GM12878 (cell line): ENCODE measurements around the gene GRK5.

Experiments
- CBX3 ChIP-seq: fragments of 200-600 bp; sonication (generic); IDR thresholded peaks from 2 replicates; pipeline ENCODE4 v1.6.1; 2016; ENCODE audit warnings: low read depth, borderline replicate concordance
- FOS ChIP-seq: IDR thresholded peaks from 3 replicates; pipeline ENCODE4 v1.6.1; 2011; ENCODE audit warnings: borderline replicate concordance; ENCODE audit not compliant: insufficient read length; ENCODE audit errors: extremely low read depth
- POLR2A ChIP-seq: IDR thresholded peaks from 2 replicates; pipeline ENCODE4 v1.6.1; 2011; ENCODE audit warnings: low read depth, mild to moderate bottlenecking, low read length
- YY1 ChIP-seq: IDR thresholded peaks from 2 replicates; pipeline ENCODE4 v1.6.1; 2011; ENCODE audit warnings: low read depth, mild to moderate bottlenecking, low read length
- TF ChIP-seq, protein P1 (sequence below): fragments of 450-650 bp; IDR thresholded peaks from 2 replicates; pipeline ENCODE4 v1.6.1; 2017; ENCODE audit warnings: mild to moderate bottlenecking, moderate library complexity
- TF ChIP-seq, protein P2 (sequence below): IDR thresholded peaks from 2 replicates; pipeline ENCODE4 v1.6.1; 2012; ENCODE audit warnings: low read depth, low read length, improper control_type of control experiment
- TF ChIP-seq, protein P3 (sequence below), 3 experiments: IDR thresholded peaks in 2 of 3; conservative IDR thresholded peaks in 1 of 3; 2 replicates each; pipeline ENCODE4 v1.5.1; 2011; ENCODE audit warnings: low read depth in 3 of 3, low read length in 3 of 3, mild to moderate bottlenecking in 3 of 3, control low read depth in 2 of 3, moderate library complexity in 2 of 3, inconsistent platforms in 1 of 3, mixed read lengths in 1 of 3; ENCODE audit not compliant: control insufficient read depth in 2 of 3, insufficient read depth in 1 of 3; ENCODE audit errors: extremely low read depth in 1 of 3

DNA sequence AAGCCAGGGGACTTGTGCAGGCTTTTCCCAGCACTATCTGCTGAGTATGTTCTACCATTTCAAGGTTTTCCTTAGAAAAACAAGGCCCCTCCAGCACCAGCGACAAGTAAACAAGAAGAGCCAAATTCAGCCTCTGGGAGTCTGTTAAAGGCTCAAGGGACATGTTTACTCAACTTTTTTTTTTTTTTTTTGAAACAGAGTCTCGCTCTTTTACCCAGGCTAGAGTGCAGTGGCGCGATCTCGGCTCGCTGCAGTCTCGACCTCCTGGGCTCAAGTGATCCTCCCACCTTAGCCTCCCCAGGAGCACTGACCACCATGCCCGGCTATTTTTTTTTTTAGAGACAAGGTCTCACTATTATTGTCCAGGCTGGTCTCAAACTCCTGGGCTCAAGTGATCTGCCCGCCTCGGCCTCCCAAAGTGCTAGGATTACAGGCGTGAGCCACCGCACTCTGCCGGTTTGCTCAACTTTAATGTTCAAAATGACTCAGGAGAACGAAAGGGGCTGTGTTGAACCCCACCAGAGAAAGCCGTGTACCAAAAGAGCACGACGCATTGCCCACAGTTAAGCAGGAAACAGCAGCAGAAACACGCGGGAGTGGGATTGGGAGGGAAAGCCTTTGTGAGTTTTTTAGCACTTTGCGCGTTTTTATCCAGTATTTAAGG is 29.5 kb upstream of the GRK5 start:
- TF ChIP-seq POLR2A, result no peak
- TF ChIP-seq, protein P1, sequence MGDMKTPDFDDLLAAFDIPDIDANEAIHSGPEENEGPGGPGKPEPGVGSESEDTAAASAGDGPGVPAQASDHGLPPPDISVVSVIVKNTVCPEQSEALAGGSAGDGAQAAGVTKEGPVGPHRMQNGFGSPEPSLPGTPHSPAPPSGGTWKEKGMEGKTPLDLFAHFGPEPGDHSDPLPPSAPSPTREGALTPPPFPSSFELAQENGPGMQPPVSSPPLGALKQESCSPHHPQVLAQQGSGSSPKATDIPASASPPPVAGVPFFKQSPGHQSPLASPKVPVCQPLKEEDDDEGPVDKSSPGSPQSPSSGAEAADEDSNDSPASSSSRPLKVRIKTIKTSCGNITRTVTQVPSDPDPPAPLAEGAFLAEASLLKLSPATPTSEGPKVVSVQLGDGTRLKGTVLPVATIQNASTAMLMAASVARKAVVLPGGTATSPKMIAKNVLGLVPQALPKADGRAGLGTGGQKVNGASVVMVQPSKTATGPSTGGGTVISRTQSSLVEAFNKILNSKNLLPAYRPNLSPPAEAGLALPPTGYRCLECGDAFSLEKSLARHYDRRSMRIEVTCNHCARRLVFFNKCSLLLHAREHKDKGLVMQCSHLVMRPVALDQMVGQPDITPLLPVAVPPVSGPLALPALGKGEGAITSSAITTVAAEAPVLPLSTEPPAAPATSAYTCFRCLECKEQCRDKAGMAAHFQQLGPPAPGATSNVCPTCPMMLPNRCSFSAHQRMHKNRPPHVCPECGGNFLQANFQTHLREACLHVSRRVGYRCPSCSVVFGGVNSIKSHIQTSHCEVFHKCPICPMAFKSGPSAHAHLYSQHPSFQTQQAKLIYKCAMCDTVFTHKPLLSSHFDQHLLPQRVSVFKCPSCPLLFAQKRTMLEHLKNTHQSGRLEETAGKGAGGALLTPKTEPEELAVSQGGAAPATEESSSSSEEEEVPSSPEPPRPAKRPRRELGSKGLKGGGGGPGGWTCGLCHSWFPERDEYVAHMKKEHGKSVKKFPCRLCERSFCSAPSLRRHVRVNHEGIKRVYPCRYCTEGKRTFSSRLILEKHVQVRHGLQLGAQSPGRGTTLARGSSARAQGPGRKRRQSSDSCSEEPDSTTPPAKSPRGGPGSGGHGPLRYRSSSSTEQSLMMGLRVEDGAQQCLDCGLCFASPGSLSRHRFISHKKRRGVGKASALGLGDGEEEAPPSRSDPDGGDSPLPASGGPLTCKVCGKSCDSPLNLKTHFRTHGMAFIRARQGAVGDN, result no peak
- TF ChIP-seq, protein P2, sequence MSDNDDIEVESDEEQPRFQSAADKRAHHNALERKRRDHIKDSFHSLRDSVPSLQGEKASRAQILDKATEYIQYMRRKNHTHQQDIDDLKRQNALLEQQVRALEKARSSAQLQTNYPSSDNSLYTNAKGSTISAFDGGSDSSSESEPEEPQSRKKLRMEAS, result no peak
- TF ChIP-seq YY1, result no peak
- TF ChIP-seq, protein P3, sequence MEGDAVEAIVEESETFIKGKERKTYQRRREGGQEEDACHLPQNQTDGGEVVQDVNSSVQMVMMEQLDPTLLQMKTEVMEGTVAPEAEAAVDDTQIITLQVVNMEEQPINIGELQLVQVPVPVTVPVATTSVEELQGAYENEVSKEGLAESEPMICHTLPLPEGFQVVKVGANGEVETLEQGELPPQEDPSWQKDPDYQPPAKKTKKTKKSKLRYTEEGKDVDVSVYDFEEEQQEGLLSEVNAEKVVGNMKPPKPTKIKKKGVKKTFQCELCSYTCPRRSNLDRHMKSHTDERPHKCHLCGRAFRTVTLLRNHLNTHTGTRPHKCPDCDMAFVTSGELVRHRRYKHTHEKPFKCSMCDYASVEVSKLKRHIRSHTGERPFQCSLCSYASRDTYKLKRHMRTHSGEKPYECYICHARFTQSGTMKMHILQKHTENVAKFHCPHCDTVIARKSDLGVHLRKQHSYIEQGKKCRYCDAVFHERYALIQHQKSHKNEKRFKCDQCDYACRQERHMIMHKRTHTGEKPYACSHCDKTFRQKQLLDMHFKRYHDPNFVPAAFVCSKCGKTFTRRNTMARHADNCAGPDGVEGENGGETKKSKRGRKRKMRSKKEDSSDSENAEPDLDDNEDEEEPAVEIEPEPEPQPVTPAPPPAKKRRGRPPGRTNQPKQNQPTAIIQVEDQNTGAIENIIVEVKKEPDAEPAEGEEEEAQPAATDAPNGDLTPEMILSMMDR (IDR thresholded peaks at IDR 0.05 in 2 of 3, conservative IDR thresholded peaks at IDR 0.05 in 1 of 3; ENCODE audit: control insufficient read depth in 2 of 3, extremely low read depth in 1 of 3, insufficient read depth in 1 of 3, low read depth in 3 of 3, low read length in 3 of 3), result no peak
- TF ChIP-seq FOS, result no peak
- TF ChIP-seq CBX3, result no peak
